Sigmoid colon (tissue), 4 donors: Measurements from ENCODE around the gene FANCD2.

ENCODE experiments used
- EP300 ChIP-seq, 4 donors: sonication (generic); formaldehyde crosslinking; IDR thresholded peaks; one replicate each; pipeline ENCODE4 v1.6.1; 2017; ENCODE audit warnings: antibody characterized with exemption in 4 of 4
- POLR2A ChIP-seq, 2 donors: fragments of 450-650 bp; IDR thresholded peaks; one replicate each; pipeline ENCODE4 v1.6.1; 2016; ENCODE audit warnings: antibody characterized with exemption in 2 of 2, mild to moderate bottlenecking in 2 of 2, moderate library complexity in 2 of 2
- POLR2AphosphoS5 ChIP-seq, 4 donors: sonication (generic); formaldehyde crosslinking; IDR thresholded peaks; one replicate each; pipeline ENCODE4 v1.6.1; 2017; ENCODE audit warnings: antibody characterized with exemption in 4 of 4
- TF ChIP-seq, protein P1 (sequence below), 4 experiments: fragments of 450-650 bp in 3 of 4; fragments of 200-600 bp in 1 of 4; IDR thresholded peaks; one replicate each; pipeline ENCODE4 v1.5.1; 2016 to 2019; ENCODE audit warnings: antibody characterized with exemption in 4 of 4, mild to moderate bottlenecking in 3 of 4, moderate library complexity in 2 of 4

DNA sequence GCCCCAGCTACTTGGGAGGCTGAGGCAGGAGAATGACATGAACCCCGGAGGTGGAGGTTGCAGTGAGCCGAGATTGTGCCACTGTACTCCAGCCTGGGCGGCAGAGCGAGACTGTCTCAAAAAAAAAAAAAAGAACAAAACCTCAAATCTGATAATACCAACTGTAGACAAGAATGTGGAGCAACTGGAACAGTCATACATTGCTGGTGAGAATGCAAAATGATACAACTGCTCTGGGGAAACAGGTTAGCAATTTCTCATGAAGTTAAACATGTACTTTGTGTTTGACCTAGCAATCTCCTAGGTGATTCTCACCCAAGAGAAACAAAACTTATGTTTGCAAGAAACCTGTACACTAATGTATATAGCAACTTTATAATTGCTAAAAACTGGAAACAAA, 110.9 kb downstream of the FANCD2 start:
- TF ChIP-seq POLR2A (IDR thresholded peaks at IDR 0.05) (no peak), POLR2AphosphoS5 (IDR thresholded peaks at IDR 0.05) (no peak), EP300 (IDR thresholded peaks at IDR 0.05) (no peak)
- TF ChIP-seq, protein P1, sequence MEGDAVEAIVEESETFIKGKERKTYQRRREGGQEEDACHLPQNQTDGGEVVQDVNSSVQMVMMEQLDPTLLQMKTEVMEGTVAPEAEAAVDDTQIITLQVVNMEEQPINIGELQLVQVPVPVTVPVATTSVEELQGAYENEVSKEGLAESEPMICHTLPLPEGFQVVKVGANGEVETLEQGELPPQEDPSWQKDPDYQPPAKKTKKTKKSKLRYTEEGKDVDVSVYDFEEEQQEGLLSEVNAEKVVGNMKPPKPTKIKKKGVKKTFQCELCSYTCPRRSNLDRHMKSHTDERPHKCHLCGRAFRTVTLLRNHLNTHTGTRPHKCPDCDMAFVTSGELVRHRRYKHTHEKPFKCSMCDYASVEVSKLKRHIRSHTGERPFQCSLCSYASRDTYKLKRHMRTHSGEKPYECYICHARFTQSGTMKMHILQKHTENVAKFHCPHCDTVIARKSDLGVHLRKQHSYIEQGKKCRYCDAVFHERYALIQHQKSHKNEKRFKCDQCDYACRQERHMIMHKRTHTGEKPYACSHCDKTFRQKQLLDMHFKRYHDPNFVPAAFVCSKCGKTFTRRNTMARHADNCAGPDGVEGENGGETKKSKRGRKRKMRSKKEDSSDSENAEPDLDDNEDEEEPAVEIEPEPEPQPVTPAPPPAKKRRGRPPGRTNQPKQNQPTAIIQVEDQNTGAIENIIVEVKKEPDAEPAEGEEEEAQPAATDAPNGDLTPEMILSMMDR (IDR thresholded peaks at IDR 0.05): no peak
